Measurements from ENCODE around the gene ZNF286A. TPM values are rescaled to one million over a fixed set of nuclear protein-coding genes. Genes with fewer than 3 reads are reported as not detected.
"Not testable (repeated sequence)": the region's sequence is repeated elsewhere in the genome, so short reads cannot be mapped to it uniquely, and the experiment has no call there.

The ZNF286A gene
- total RNA-seq, 4 donors from 2014 or later = 15.2 to 20.4 (median 18.9) TPM

DNA sequence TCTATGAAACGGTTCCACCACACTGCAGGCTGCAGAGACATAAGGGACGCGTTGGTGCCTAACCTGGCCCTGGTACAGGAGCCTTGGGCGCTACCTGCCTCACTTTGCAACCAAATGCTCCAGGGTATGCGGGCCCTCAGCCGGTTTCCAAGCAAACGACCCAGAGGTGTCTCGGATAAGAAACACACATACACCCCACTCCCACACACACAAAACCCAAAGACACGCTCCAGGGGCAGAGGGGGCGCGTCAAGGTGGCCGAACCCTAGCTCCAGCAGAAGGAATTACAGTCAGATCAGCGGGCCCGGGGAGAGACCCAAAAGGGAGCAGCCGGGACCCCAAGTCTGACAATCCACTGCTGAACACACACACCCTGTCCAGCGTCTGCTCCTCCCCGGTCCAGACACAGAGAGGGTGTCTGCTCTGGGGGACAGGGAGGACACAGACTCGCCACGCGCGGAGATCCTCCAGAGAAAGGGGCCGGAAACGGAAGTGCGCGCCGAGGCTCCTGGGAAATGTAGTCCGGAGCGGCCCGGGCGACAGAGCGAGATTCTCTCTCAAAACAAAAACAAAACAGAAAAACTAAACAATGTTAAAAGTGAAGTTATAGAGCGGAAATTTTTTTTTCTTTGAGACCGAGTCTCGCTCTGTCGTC lies 15.6 kb upstream of the ZNF286A start, which contains the start of gene TRIM16:
Gene TRIM16, minus strand, starts transcription at position 488 of the 655 bp plus-strand sequence. CDS start 32,702 bp downstream, outside the sequence.
- H3K27ac ChIP-seq (replicated peaks in 1 of 4) = peak within 1 kb of the TSS; percentile 51 to 68 (median 60)
- H3K36me3 ChIP-seq; H3K4me1 ChIP-seq; H3K27me3 ChIP-seq; H3K9me3 ChIP-seq; intact Hi-C loops (cut with DNase I): not testable (repeated sequence)
- peak; percentile 95 for DNase-seq (ENCODE audit: extremely low spot score)
- TF ChIP-seq POLR2AphosphoS5 (IDR thresholded peaks at IDR 0.05) = peak; percentile 45 to 76
- peak; percentile 14 for TF ChIP-seq POLR2A (IDR thresholded peaks at IDR 0.05; ENCODE audit: low read depth)
- WGBS = 7% methylated on average over 9 of the region's 35 CpGs
- H3K4me3 ChIP-seq = peak within 1 kb of the TSS; percentile 52 to 65 (median 58)

DNA sequence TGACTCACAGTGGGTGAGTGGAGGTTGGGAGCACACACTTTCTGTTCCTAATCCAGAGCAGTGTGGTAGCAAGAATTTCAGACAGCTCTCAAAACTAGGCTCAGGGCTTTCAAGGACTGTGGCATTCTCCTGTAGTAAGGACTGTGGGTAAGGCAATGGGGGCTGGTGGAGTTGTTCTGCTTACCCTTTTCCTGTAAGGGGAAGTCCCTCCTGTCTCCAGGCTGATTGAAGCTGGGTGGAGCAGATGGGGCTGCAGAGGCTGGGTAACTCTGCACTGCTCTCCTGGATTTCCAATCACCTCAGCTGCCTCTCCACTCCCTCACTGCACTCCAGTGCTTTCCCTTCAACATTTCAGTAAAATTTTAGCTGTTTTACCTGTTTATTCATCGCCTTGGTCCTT lies 12.1 kb upstream of the ZNF286A start:
- H3K27ac ChIP-seq (replicated peaks in 1 of 4); intact Hi-C loops (cut with DNase I); H3K27me3 ChIP-seq; H3K4me3 ChIP-seq; H3K36me3 ChIP-seq; DNase-seq (ENCODE audit: extremely low spot score); H3K4me1 ChIP-seq; H3K9me3 ChIP-seq: not testable (repeated sequence)
- 100% methylated on average over 1 of the region's 1 CpG for WGBS

DNA sequence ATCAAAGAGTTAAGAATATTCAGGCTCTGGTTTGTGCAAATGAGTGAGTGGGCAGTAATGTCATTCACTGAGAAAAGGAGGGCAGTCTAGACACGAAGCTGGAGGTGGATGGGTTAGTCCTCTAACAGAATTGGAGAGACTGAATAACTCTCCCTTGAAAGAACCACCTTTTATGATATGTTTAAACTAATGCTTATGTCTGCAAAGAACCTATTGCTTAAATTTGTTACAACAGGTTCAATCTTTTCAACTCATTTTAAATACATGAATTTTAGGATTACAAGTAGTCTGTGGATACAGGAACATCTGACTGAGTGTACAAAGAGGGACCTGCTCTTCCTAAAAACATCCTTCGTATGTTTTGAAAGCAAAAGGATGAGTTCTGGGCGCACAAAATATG lies 585 bp upstream of the ZNF286A start:
- peak overlapping the region; percentile 63 to 78 (median 70) for H3K27ac ChIP-seq (replicated peaks in 1 of 4)
- H3K36me3 ChIP-seq; H3K9me3 ChIP-seq; intact Hi-C loops (cut with DNase I); H3K27me3 ChIP-seq; H3K4me1 ChIP-seq; DNase-seq (ENCODE audit: extremely low spot score): not testable (repeated sequence)
- peak overlapping the region; percentile 57 to 70 (median 60) for H3K4me3 ChIP-seq
- 7% methylated on average over 1 of the region's 3 CpGs for WGBS

DNA sequence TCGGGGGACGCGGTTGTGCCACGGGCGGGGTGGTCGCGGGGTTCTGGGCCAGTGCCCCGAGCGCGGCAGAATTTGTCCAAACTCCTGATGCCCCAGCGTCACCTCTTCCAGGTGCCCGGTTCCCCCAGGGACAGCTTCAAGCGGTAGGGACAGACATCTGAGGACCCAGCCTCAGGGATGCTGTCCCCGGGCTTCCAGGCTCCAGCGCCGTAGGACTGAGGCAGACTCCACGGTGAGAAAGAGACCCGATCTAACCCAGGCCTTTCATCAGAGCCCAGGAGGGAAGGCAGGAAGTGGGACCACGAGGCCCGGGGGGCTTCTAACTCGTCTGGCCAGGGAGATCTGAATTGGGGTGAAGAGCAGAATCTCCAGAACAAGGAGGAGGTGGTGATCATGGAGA lies 385 bp downstream of the ZNF286A start:
- WGBS = no CpG with 5 or more reads among the region's 21 CpGs
- intact Hi-C loops (cut with DNase I); H3K4me1 ChIP-seq; H3K27me3 ChIP-seq; H3K9me3 ChIP-seq; DNase-seq (ENCODE audit: extremely low spot score): not testable (repeated sequence)
- Histone ChIP-seq H3K36me3 (peaks cover 0 to 14% (median 5%) of the 10 kb centered on the region in 4 donors), H3K4me3 (peak overlapping the region; percentile 57 to 70 (median 60)), H3K27ac (replicated peaks in 1 of 4) (peak overlapping the region; percentile 63 to 78 (median 70))

DNA sequence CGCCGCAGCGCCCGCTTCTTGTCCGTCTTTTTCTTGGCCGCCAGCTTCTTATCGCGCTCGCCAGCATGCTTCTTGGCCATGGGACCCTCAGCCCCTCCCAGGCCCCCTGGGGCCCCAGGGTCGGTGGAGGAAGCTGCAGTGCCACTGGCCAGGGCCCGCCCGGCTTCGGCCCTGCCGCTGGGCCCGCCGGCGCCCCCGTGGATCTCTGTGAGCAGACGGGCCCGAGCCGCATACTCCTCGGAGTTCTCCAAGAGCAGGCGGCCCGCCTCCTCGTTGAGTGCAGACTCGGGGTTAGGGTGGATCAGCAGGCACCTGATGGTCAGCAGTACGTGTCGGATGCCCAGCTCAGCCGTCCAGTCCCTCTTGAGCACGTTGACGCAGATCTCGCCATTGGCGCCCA lies 4.7 kb downstream of the ZNF286A start:
- DNase-seq (ENCODE audit: extremely low spot score); H3K4me1 ChIP-seq; H3K4me3 ChIP-seq; H3K27ac ChIP-seq (replicated peaks in 1 of 4); H3K27me3 ChIP-seq; H3K9me3 ChIP-seq; intact Hi-C loops (cut with DNase I): not testable (repeated sequence)
- WGBS = 100% methylated on average over 11 of the region's 33 CpGs
- H3K36me3 ChIP-seq = peaks cover 17 to 55% (median 32%) of the 10 kb centered on the region in 4 donors

DNA sequence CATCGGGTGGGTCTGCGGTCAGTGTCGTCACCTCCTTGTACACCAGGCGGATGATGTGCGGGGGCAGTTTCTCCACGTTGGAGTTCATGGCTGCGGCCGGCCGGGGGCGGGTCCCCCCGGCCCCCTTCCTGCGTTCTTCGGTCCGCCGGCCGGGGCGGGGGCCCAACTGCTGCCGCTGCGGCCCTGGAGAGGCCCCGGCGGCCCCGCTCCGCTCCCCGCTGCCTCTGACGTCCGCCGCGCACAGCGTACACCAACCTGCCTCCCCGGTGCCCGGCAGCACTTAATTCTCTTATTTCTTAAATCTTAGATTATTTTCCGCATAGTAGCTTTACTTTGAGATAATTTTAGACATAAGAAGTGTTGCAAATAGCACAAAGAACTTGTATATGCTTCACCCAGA lies 5.3 kb downstream of the ZNF286A start:
- intact Hi-C loops (cut with DNase I); H3K4me1 ChIP-seq; H3K27me3 ChIP-seq; DNase-seq (ENCODE audit: extremely low spot score); H3K9me3 ChIP-seq; H3K4me3 ChIP-seq; H3K27ac ChIP-seq (replicated peaks in 1 of 4): not testable (repeated sequence)
- H3K36me3 ChIP-seq = peaks cover 17 to 59% (median 33%) of the 10 kb centered on the region in 4 donors
- 97% methylated on average over 27 of the region's 32 CpGs for WGBS

DNA sequence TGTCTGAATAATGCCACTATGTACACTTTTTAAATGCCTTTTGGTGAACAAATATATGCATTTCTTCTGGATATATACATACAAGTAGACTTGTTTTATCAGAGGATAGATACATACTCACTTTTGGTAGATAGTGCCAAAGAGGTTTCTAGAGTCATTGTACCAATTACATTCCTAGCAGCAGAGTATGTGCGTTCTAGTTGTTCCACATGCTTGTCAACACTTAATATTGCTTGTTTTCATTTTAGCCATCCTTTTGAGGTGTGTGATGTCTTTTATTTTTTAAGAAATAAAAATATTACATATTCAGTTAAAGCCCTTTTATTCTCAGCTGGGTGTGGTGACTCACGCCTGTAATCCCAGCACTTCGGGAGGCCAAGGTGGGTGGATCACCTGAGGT lies 9.3 kb downstream of the ZNF286A start:
- intact Hi-C loops (cut with DNase I); DNase-seq (ENCODE audit: extremely low spot score); H3K4me3 ChIP-seq; H3K27me3 ChIP-seq; H3K4me1 ChIP-seq; H3K27ac ChIP-seq (replicated peaks in 1 of 4): not testable (repeated sequence)
- Histone ChIP-seq H3K9me3 (peaks cover 0 to 16% (median 3%) of the 10 kb centered on the region in 4 donors), H3K36me3 (peaks cover 21 to 78% (median 36%) of the 10 kb centered on the region in 4 donors)
- WGBS = 100% methylated on average over 1 of the region's 3 CpGs

DNA sequence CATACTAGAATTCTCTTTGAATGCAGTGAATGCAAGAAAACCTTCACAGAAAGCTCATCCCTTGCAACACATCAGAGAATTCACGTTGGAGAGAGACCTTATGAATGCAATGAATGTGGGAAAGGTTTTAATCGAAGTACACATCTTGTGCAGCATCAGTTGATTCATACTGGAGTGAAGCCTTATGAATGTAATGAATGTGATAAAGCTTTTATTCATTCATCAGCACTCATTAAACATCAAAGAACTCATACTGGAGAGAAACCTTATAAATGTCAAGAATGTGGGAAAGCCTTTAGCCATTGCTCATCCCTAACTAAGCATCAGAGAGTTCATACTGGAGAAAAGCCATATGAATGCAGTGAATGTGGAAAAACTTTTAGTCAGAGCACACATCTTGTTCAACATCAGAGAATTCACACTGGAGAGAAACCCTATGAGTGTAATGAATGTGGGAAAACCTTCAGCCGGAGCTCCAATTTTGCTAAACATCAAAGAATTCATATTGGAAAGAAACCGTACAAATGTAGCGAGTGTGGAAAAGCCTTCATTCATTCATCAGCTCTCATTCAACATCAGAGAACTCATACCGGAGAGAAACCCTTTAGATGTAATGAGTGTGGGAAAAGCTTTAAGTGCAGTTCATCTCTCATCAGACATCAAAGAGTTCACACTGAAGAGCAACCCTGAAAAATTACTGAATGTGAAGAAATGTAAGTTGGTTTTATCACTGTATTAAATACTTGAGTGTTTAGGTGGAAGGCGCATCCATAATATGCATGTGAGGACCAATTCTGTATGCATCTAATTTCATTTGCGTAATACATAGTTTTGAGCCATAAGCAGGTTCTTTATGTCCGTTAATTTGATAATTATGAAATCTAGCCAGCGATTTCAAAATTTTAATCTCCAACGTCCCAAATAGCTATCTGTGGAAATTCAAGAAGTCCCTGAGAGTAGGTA lies 17.3 kb downstream of the ZNF286A start:
- peaks cover 0 to 36% (median 18%) of the 10 kb centered on the region in 4 donors for H3K36me3 ChIP-seq
- intact Hi-C loops (cut with DNase I); H3K4me1 ChIP-seq; H3K27me3 ChIP-seq; H3K4me3 ChIP-seq; H3K27ac ChIP-seq (replicated peaks in 1 of 4); DNase-seq (ENCODE audit: extremely low spot score): not testable (repeated sequence)
- H3K9me3 ChIP-seq = peaks cover 5 to 39% (median 31%) of the 10 kb centered on the region in 4 donors
- 96% methylated on average over 11 of the region's 11 CpGs for WGBS

DNA sequence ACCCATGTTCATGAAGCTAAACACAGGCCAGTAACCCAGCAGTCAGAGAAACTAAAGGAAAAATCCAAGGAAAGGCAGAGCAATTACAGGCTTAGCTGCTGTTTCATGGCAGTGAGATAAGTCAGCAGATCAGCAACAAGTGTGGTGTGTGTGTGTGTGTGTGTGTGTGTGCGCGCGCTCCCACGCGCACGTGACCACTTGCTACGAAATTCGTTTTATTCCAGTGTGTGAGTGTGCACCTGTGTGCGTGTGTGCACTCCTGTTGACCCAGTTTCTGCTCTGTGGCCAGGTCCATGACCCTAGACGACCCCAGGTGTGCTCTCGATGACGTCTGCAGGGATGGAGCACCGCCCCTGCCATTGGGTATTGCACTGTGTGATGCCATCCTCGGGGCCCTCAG lies 31.0 kb downstream of the ZNF286A start:
- H3K27ac ChIP-seq (replicated peaks in 1 of 4); H3K36me3 ChIP-seq; H3K4me1 ChIP-seq; H3K27me3 ChIP-seq; DNase-seq (ENCODE audit: extremely low spot score); H3K4me3 ChIP-seq; H3K9me3 ChIP-seq; intact Hi-C loops (cut with DNase I): not testable (repeated sequence)
- WGBS = 80% methylated on average over 1 of the region's 14 CpGs

DNA sequence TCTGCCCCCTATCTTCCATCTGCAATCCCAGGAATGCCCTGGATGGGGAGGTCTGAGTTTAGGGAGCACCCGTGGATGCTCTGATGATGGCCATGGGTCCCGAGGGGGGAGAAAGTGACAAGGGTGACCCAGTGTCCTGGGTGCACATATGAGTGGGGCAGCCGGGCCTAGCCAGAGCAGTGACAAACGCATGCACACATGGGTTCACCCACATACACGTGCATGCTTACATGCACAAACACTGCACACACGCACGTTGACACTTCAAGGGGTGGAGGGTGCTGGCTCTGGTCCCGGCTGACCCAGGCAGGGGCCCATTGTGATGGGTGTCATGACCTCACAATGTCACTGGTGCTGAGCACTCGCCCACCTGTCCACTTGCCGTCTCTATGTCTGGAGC lies 32.3 kb downstream of the ZNF286A start, which contains the start of gene TBC1D26:
Gene TBC1D26, plus strand, starts transcription at position 384 of the 400 bp plus-strand sequence. CDS start 3,066 bp downstream, outside the sequence.
- 90% methylated on average over 6 of the region's 10 CpGs for WGBS
- intact Hi-C loops (cut with DNase I); H3K36me3 ChIP-seq: not testable (repeated sequence)

DNA sequence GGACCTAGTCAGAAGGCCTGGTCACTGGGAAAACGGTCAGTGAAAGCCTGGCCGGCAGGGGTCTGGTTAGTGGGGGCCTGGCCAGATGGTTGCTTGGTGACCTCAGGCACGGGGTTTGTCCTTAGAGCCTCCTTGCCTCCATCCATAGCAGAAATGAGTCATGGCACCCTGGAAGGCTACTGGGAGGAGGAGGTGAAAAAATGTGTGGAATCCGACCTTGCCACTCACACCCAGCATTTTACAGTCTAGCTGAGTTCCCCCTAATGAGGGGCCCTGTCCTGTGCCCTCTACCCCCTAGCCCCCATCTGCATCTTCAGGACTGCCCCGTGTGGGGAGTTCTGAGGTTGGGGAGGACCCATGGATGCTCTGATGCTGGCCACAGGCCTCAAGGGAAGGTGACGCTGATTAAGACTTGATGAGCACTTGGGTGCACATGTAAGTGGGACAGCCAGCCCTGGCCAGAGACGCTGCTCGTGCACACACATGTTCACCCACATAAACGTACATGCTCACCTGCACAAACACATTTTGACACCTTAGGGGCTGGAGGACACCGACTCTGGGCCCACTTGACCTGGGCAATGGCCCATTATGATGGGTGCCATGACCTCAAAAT lies 33.7 kb downstream of the ZNF286A start:
- H3K9me3 ChIP-seq; H3K4me1 ChIP-seq; DNase-seq (ENCODE audit: extremely low spot score); intact Hi-C loops (cut with DNase I); H3K27ac ChIP-seq (replicated peaks in 1 of 4); H3K4me3 ChIP-seq; H3K36me3 ChIP-seq; H3K27me3 ChIP-seq: not testable (repeated sequence)
- 89% methylated on average over 3 of the region's 10 CpGs for WGBS

More for the DNA sequence above, 32.3 kb downstream of the ZNF286A start, which contains the start of gene TBC1D26:
- not testable (repeated sequence) for H3K4me3 ChIP-seq; H3K4me1 ChIP-seq; H3K9me3 ChIP-seq; H3K27ac ChIP-seq (replicated peaks in 1 of 4); DNase-seq (ENCODE audit: extremely low spot score); H3K27me3 ChIP-seq

DNA sequence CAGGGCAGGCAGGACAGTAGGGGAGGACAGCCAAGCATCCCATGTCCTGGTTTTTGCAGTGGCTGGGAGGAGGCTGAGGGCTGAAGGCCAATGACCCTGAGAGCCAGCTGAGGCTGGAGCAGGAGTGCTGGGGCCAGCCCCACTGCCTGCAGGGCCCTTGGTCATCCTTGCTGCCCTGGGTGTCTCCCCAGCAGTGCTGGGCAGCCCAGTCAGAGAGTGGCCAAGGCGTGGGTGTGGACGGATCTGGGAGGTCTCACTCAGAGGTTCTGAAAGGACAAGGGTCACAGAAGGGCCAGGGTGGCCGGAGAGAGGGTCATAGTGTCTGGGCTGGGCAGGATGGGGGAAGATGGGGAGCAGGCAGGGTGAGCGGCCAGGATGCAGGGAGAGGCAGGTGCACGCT lies 37.0 kb downstream of the ZNF286A start:
- H3K27ac ChIP-seq (replicated peaks in 1 of 4); H3K36me3 ChIP-seq; H3K4me1 ChIP-seq; H3K9me3 ChIP-seq; H3K27me3 ChIP-seq; H3K4me3 ChIP-seq; intact Hi-C loops (cut with DNase I); DNase-seq (ENCODE audit: extremely low spot score): not testable (repeated sequence)
- WGBS = 92% methylated on average over 5 of the region's 5 CpGs

All from esophagus muscularis mucosa (tissue), 4 donors.